Glutamatergic neuron (in vitro differentiated cells): Measurements from ENCODE around the gene CCDC66. TPM values are rescaled to one million over a fixed set of nuclear protein-coding genes. Genes with fewer than 3 reads are reported as not detected.

Experiments used
- DNase-seq: peaks from one replicate; pipeline ENCODE4 v3.0.0; 2022
- H3K27ac Mint-ChIP-seq: one replicate; pipeline ENCODE4 v1.8.0; 2020; ENCODE audit warnings: mild to moderate bottlenecking, mixed read lengths, inconsistent platforms; ENCODE audit not compliant: unreplicated experiment
- H3K27me3 Mint-ChIP-seq: one replicate; pipeline ENCODE4 v1.8.0; 2020; ENCODE audit warnings: mild to moderate bottlenecking, moderate library complexity, mixed read lengths, inconsistent platforms; ENCODE audit not compliant: unreplicated experiment
- H3K36me3 Mint-ChIP-seq: one replicate; pipeline ENCODE4 v1.8.0; 2020; ENCODE audit warnings: mild to moderate bottlenecking, mixed read lengths, inconsistent platforms; ENCODE audit not compliant: unreplicated experiment
- H3K4me1 Mint-ChIP-seq: one replicate; pipeline ENCODE4 v1.8.0; 2020; ENCODE audit warnings: mild to moderate bottlenecking, low read depth, mixed read lengths, inconsistent platforms; ENCODE audit not compliant: unreplicated experiment
- H3K4me3 Mint-ChIP-seq: one replicate; pipeline ENCODE4 v1.8.0; 2020; ENCODE audit warnings: mild to moderate bottlenecking, mixed read lengths, inconsistent platforms; ENCODE audit not compliant: unreplicated experiment
- H3K9me3 Mint-ChIP-seq: one replicate; pipeline ENCODE4 v1.8.0; 2020; ENCODE audit warnings: mild to moderate bottlenecking, moderate library complexity, mixed read lengths, inconsistent platforms; ENCODE audit not compliant: unreplicated experiment
- long read RNA-seq: library from polyadenylated mRNA; unstranded; transcript quantifications from one replicate; pipeline ENCODE4 v2.0.0, GENCODE V29; 2020; ENCODE audit not compliant: unreplicated experiment
- total RNA-seq: library from RNA; stranded (reverse); fragmentation: NEBNext Ultra II Directional; extraction: Animal tissue kit (Norgen Biotek cat#: 25700); gene quantifications from one replicate; pipeline ENCODE4 v1.2.1, GENCODE V29; 2021; ENCODE audit not compliant: unreplicated experiment
- TF ChIP-seq, protein P1 (sequence below): fragments of 200-600 bp; sonication (generic); IDR thresholded peaks from one replicate; pipeline ENCODE4 v1.5.0; 2021; ENCODE audit not compliant: partially characterized antibody, unreplicated experiment

CCDC66 gene
- total RNA-seq, result 23.8 TPM
- long read RNA-seq, partial matches to known transcripts, result 3 of 8 reads
- long read RNA-seq, other reads (novel, unspliced or antisense), result 5 of 8 reads

DNA sequence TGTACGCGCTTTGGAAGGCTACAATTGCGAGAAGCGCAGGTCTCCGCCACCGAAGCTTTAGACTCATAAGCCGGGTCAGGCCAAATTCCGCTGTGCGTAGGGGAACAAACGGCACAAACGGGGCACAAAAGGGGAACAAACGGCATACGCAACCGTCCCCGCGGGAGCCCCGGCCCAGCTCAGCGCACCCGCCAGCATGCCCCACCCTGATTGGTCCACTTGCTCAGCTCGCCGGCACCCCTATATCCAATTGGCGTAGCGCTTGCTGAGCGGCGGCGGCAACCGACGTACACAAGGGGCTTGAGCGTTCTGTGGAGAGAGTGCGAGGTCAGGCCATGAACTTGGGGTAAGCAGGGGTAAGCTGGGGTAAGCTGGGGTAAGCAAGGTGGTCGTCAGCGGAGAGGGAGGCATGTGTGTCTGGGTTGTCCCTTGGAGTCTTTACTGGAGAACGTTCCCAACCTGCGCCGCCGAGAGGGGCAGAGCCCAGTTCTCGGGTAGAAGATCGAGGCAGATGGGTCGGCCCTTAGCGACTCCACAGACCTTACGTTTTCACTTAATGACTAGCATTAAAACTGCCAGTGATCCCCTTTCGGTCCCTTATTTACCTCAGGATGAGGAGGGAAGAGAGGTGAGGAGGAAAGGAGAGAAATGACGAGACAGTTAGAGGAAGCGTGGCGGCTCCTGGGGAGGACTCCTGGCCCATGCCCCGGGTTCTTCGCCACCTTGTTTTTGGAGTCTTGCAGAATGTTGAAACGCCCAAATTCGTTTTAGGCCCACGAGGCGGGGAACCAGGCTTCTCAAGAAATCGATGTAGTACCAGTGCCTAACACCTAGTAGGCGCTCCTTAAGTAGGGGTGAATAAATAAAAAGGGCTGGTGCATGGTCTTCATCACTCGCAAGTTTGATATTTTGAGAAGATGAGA lies at the start of gene CCDC66:
TSS of gene CCDC66 (plus strand) at position 268 of the 923 bp plus-strand sequence. CDS start at position 336, 68 bp downstream.
- TF ChIP-seq, protein P1, sequence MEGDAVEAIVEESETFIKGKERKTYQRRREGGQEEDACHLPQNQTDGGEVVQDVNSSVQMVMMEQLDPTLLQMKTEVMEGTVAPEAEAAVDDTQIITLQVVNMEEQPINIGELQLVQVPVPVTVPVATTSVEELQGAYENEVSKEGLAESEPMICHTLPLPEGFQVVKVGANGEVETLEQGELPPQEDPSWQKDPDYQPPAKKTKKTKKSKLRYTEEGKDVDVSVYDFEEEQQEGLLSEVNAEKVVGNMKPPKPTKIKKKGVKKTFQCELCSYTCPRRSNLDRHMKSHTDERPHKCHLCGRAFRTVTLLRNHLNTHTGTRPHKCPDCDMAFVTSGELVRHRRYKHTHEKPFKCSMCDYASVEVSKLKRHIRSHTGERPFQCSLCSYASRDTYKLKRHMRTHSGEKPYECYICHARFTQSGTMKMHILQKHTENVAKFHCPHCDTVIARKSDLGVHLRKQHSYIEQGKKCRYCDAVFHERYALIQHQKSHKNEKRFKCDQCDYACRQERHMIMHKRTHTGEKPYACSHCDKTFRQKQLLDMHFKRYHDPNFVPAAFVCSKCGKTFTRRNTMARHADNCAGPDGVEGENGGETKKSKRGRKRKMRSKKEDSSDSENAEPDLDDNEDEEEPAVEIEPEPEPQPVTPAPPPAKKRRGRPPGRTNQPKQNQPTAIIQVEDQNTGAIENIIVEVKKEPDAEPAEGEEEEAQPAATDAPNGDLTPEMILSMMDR, result peak; percentile 74
- peak within 1 kb of the TSS; percentile 96 for H3K27ac Mint-ChIP-seq
- no peaks in the 10 kb centered on the region for H3K36me3 Mint-ChIP-seq
- H3K4me3 Mint-ChIP-seq, result peak within 1 kb of the TSS; percentile 99
- H3K27me3 Mint-ChIP-seq, result no peaks in the 10 kb centered on the region
- H3K9me3 Mint-ChIP-seq, result no peaks in the 10 kb centered on the region
- DNase-seq, result peak; percentile 93
- peaks cover 5% of the 10 kb centered on the region for H3K4me1 Mint-ChIP-seq

GRCh38 chr3:56519641-56520040 lies 37.3 kb upstream of the CCDC66 start:
- Mint-ChIP-seq H3K27ac (no peak overlapping the region), H3K4me1 (no peaks in the 10 kb centered on the region), H3K9me3 (no peaks in the 10 kb centered on the region), H3K4me3 (no peak overlapping the region), H3K36me3 (no peaks in the 10 kb centered on the region), H3K27me3 (no peaks in the 10 kb centered on the region)
- no peak for DNase-seq
- TF ChIP-seq, protein P1, result no peak

- no peak overlapping the region for H3K27ac Mint-ChIP-seq
- peaks cover 1% of the 10 kb centered on the region for H3K9me3 Mint-ChIP-seq
- H3K4me3 Mint-ChIP-seq, result no peak overlapping the region
- H3K36me3 Mint-ChIP-seq, result no peaks in the 10 kb centered on the region
- no peak for DNase-seq
- TF ChIP-seq, protein P1, result no peak
- no peaks in the 10 kb centered on the region for H3K4me1 Mint-ChIP-seq
- H3K27me3 Mint-ChIP-seq, result no peaks in the 10 kb centered on the region
These were observed 34.6 kb upstream of the CCDC66 start for GRCh38 chr3:56522374-56522773.

DNA sequence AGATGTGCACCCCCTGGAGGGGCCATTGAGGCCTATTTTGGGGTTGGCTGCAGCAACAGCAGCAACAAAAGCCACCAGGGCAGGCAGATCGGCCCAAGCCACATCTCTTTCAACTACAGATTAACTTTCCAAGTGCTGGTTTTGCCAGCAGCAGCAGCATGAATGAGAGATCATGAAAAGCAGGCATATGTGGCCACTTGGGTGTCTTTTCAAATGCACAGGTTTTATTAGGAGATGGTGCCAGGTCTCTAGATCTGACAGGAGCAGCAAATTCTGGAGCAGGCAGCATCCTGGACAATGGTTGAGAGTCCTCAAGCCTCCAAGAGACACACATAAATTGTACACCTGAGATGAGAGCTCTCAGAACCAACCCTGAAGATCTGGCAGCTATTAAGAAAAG lies 31.7 kb upstream of the CCDC66 start:
- Mint-ChIP-seq H3K4me1 (no peaks in the 10 kb centered on the region), H3K4me3 (no peak overlapping the region), H3K36me3 (no peaks in the 10 kb centered on the region), H3K9me3 (peaks cover 1% of the 10 kb centered on the region), H3K27ac (no peak overlapping the region), H3K27me3 (no peaks in the 10 kb centered on the region)
- no peak for DNase-seq
- TF ChIP-seq, protein P1, result no peak

- Mint-ChIP-seq H3K9me3 (no peaks in the 10 kb centered on the region), H3K27me3 (no peaks in the 10 kb centered on the region), H3K4me3 (no peak overlapping the region), H3K36me3 (peaks cover 10% of the 10 kb centered on the region), H3K27ac (no peak overlapping the region), H3K4me1 (no peaks in the 10 kb centered on the region)
- TF ChIP-seq, protein P1, result no peak
- DNase-seq, result no peak
These were observed 20.2 kb upstream of the CCDC66 start for GRCh38 chr3:56536735-56537134.
